HepG2 (cell line): ENCODE measurements around the gene CNTN5.

Source experiments
- FOXP4 ChIP-seq: sonication (generic); formaldehyde crosslinking; IDR thresholded peaks from 2 replicates; pipeline ENCODE4 v1.4.0; 2020; ENCODE audit warnings: missing genetic modification reagents
- POLR2A ChIP-seq, 2 experiments: IDR thresholded peaks; 2 replicates each; pipeline ENCODE4 v1.6.1; 2011; ENCODE audit warnings: low read depth in 2 of 2, low read length in 2 of 2, mild to moderate bottlenecking in 1 of 2, moderate library complexity in 1 of 2; ENCODE audit not compliant: insufficient read depth in 1 of 2
- ZNF280B ChIP-seq: sonication (generic); formaldehyde crosslinking; IDR thresholded peaks from 2 replicates; pipeline ENCODE4 v1.5.0; 2020; ENCODE audit warnings: missing genetic modification reagents, mild to moderate bottlenecking, borderline replicate concordance

- no peak for TF ChIP-seq ZNF280B (CRISPR knock-in tag)
- TF ChIP-seq FOXP4 (CRISPR knock-in tag), result no peak
- TF ChIP-seq POLR2A (IDR thresholded peaks at IDR 0.05; ENCODE audit: insufficient read depth in 1 of 2, low read depth in 2 of 2, low read length in 2 of 2), result no peak
These were observed 593.6 kb downstream of the CNTN5 start for GRCh38 chr11:99614352-99614751.
